ENCODE measurements around the gene TSKU. TPM values are rescaled to one million over a fixed set of nuclear protein-coding genes. Genes with fewer than 3 reads are reported as not detected.

Gene TSKU
- polyA plus RNA-seq, 6 donors from 2014 or later = not detected

DNA sequence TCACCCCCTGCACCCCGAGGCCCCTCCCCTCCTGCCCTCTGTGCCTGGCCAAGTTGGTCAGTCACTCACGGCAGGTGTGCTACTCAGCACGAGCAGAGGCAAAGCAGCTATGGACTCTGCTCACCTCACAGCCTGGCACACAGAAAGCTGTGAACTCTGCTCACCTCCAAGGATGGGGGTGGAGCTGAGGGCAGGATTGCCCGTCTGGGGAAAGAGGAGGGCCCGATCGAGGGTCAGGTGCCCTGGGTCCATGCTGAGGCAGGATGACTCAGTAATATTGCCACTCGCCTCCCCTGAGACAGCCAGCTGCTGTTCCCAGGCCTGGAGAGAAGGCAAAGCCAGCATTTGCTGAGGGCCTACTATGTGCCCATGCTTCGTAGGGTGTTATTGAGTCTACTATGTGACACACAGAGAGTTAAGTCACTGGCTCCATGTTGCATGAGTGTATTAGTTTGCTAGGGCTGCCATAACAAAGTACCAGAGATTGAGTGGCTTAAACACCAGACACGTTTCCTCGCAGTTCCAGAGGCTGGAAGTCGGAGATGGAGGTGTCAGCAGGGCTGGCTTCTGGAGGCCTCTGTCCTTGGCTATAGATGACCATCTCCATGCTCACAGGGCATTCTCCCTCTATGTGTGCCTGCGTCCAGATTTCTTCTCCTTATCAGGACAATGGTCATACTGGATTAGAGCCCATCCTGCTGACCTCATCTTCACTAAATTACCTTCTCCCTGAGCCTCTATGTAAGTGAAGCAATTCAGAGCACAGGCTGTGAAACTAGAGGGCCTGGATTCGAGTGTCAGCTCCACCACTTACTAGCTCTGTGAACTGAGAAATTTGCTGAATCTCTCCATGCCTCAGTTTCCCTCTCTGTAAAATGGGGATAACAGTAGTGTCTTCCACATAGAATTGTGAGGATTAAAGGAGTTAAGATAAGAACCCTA lies 13.2 kb upstream of the TSKU start:
- ATAC-seq (ENCODE audit: low read depth in 2 of 2) (no peak), DNase-seq (no peak)
- peaks cover 2 to 8% (median 7%) of the 10 kb centered on the region in 7 donors for H3K9me3 Mint-ChIP-seq
- H3K4me1 Mint-ChIP-seq = peaks cover 3 to 5% (median 4%) of the 10 kb centered on the region in 3 donors
- peaks cover 0 to 7% of the 10 kb centered on the region in 2 donors for H3K36me3 Mint-ChIP-seq
- peaks cover 24 to 54% (median 40%) of the 10 kb centered on the region in 3 donors for H3K27me3 Mint-ChIP-seq
- no peak overlapping the region for H3K27ac Mint-ChIP-seq
- H3K4me3 Mint-ChIP-seq = no peak overlapping the region

DNA sequence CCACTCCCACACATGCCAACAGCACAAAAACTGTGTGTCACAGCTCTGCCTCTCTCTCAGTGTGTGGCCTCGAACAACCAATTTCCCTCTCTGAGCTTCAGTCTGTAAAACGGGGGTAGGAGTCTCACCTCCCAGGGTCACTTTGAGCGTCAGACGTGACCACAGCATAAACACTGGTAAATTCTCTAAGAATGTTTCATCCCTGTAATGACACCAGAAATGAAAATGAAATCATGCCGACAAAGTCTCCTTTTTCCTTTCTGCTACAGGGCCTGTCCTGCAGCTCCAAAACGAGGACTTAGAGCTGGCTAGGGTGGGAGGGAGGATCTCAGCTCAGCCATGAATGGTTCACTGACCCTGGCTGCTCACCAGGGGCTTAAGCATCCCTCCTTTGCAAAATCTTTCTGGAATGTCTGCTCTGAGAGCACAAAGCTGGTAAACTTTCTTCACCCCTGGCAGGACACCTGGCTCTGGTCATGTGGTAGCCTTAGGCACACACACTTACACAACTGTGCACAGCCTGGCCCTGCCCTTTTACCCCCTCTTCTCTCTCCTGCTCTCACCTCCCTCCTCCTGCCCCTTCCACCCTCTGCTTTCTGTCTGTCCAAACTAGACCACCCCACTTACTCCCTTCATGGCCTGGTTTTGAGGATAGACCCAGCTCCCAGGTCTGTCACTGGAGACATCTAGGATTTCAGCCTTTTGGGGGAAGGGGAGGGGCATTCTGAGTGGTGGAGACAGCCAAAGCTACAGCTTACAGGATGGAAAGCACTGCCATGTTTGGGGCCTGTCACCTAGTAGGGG lies 12.3 kb upstream of the TSKU start:
- H3K4me3 Mint-ChIP-seq = no peak overlapping the region
- H3K9me3 Mint-ChIP-seq = peaks cover 2 to 18% (median 14%) of the 10 kb centered on the region in 7 donors
- H3K4me1 Mint-ChIP-seq = peaks cover 3 to 5% (median 4%) of the 10 kb centered on the region in 3 donors
- H3K36me3 Mint-ChIP-seq = peaks cover 0 to 7% of the 10 kb centered on the region in 2 donors
- ATAC-seq (ENCODE audit: low read depth in 2 of 2) (no peak), DNase-seq (no peak)
- H3K27me3 Mint-ChIP-seq = peaks cover 24 to 46% (median 33%) of the 10 kb centered on the region in 3 donors
- H3K27ac Mint-ChIP-seq = peak overlapping the region in 1 of 6 donors; percentile 65

DNA sequence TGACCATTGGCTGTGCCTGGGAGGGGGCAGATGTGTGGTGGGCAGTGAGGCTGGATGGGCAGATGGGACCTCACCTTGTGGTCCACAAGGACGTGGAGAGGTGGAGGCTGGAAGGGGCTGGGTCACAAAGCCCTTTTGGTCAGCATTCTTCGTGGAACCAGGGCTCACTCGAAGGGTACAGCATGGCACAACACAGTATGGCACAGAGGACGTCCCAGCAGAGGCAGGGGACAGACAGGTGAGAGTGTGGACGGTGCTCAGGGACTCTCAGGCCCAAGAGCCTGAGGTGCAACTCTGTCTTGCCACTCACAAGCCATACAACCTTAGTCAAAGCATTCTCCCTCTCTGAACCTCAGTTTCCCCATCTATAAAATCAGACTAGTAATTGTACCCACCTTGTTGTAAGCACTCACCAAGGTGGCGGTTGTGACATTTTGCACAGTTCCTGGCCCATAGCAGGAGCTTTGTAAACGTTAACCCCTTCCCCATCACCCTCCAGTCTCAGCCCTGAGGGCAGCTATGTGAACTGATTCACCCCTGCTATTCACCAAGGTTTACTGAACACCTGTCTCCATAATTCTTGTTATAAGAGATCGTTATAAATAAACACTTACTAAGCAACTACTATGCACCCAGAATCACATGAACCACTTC lies 11.6 kb upstream of the TSKU start:
- no peak for DNase-seq
- peaks cover 0 to 9% of the 10 kb centered on the region in 2 donors for H3K36me3 Mint-ChIP-seq
- no peak overlapping the region for H3K4me3 Mint-ChIP-seq
- H3K27me3 Mint-ChIP-seq = peaks cover 22 to 38% (median 32%) of the 10 kb centered on the region in 3 donors
- peak overlapping the region in 1 of 6 donors; percentile 65 for H3K27ac Mint-ChIP-seq
- peaks cover 2 to 25% (median 22%) of the 10 kb centered on the region in 7 donors for H3K9me3 Mint-ChIP-seq
- no peak for ATAC-seq (ENCODE audit: low read depth in 2 of 2)
- peaks cover 3 to 5% (median 4%) of the 10 kb centered on the region in 3 donors for H3K4me1 Mint-ChIP-seq

DNA sequence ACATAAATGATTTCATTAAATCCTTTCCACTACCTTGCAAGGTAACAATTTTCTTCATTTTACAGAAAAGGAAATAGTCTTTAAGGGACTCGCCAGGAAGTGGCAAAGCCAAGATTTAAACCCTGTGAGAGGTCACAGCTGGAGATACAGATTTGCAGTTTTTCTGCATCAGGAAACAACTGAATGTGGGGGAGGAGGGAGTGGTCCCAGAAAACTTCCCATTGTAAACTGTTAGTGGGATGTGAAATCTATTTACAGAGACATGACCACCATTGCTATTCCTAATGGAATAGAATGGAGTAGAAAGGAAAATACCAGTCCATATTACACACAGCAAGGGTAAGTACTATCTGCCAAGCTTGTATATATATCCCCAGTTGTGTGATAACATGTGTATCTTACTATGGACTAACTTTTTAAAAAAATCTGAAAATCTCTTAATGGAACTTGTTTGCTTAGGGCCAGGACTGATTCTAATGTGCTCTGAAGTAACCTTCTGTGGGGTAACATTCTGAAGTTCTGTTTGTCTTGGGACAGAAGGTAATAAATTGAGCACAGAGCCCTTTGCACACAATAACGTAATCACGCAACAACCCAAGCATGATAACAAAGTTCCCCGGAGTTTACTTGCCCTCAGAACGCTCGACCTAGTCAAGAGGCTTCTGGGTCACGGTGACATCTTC lies 10.9 kb upstream of the TSKU start:
- Mint-ChIP-seq H3K27ac (no peak overlapping the region), H3K27me3 (peaks cover 18 to 32% (median 29%) of the 10 kb centered on the region in 3 donors), H3K36me3 (peaks cover 0 to 16% of the 10 kb centered on the region in 2 donors), H3K4me1 (peaks cover 3 to 5% (median 4%) of the 10 kb centered on the region in 3 donors), H3K4me3 (peak overlapping the region in 1 of 8 donors; percentile 42), H3K9me3 (peaks cover 7 to 32% (median 28%) of the 10 kb centered on the region in 7 donors)
- no peak for DNase-seq
- ATAC-seq (ENCODE audit: low read depth in 2 of 2) = no peak

DNA sequence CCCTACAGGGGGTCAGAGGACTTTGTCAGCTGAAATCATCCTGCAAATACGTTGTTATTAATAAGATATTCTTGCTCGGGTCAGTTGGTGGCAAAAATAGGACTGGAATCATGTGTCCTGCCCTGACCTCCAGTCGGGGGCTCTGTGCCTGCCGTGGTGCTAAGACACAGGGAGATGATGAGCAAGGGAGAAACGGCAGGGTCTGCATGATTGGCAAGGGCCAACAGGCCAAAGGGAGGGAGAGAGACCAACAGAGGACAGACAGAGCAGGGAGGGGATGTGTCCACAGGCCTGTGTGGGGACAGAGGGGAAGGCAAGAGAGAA lies 10.4 kb upstream of the TSKU start:
- Mint-ChIP-seq H3K9me3 (peaks cover 11 to 37% (median 32%) of the 10 kb centered on the region in 7 donors), H3K27ac (no peak overlapping the region), H3K4me1 (peaks cover 3 to 5% (median 4%) of the 10 kb centered on the region in 3 donors), H3K4me3 (peak overlapping the region in 1 of 8 donors; percentile 42), H3K36me3 (peaks cover 0 to 18% of the 10 kb centered on the region in 2 donors), H3K27me3 (peaks cover 21 to 32% (median 32%) of the 10 kb centered on the region in 3 donors)
- DNase-seq (no peak), ATAC-seq (ENCODE audit: low read depth in 2 of 2) (no peak)

DNA sequence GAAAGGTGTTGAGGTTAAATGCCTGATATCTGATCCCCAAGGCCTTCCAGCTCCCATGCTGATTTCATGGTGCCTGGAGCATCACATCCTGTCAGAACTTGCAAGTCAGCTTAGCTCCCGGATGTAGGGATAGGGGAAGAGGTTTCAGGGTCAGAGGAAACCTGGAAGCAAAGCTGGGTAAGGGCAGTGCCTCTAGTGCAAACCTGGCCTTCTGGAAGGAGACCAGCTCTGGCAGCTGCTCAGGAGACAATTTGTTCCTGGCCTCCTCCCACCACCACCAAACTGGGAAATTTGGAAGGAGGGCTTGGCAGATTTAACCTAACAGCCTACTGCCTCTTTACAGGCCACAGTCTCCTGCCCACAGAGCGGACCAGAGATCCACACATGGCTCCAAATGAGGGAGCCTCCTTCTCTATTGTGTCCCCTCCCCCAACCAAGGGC lies 9.2 kb upstream of the TSKU start:
- Mint-ChIP-seq H3K27ac (no peak overlapping the region), H3K9me3 (peaks cover 16 to 48% (median 44%) of the 10 kb centered on the region in 7 donors), H3K27me3 (peaks cover 24 to 40% (median 35%) of the 10 kb centered on the region in 3 donors), H3K36me3 (peaks cover 11 to 28% of the 10 kb centered on the region in 2 donors), H3K4me3 (no peak overlapping the region), H3K4me1 (no peaks in the 10 kb centered on the region)
- DNase-seq = no peak
- ATAC-seq (ENCODE audit: low read depth in 2 of 2) = no peak

DNA sequence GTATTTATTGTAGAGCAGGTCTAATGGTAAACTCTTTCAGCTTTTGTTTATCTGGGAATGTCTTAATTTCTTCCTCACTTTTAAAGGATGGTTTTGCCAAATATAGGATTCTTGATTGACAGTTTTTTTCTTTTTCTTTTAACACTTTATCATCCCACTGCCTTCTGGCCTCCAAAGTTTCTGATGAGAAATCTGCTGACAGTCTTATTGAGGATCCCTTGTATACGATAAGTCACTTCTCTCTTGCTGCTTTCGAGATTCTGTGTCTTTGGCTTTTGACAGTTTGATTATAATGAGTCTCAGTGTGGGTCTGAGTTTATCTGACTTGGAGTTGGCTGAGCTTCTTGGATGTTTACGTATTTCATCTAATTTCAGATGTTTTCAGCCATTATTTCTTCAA lies 6.7 kb upstream of the TSKU start:
- H3K27ac Mint-ChIP-seq = no peak overlapping the region
- no peaks in the 10 kb centered on the region for H3K4me1 Mint-ChIP-seq
- ATAC-seq (ENCODE audit: low read depth in 2 of 2) (no peak), DNase-seq (no peak)
- peaks cover 16 to 52% (median 44%) of the 10 kb centered on the region in 7 donors for H3K9me3 Mint-ChIP-seq
- H3K4me3 Mint-ChIP-seq = no peak overlapping the region
- peaks cover 46 to 53% (median 49%) of the 10 kb centered on the region in 3 donors for H3K27me3 Mint-ChIP-seq
- peaks cover 11 to 29% of the 10 kb centered on the region in 2 donors for H3K36me3 Mint-ChIP-seq

DNA sequence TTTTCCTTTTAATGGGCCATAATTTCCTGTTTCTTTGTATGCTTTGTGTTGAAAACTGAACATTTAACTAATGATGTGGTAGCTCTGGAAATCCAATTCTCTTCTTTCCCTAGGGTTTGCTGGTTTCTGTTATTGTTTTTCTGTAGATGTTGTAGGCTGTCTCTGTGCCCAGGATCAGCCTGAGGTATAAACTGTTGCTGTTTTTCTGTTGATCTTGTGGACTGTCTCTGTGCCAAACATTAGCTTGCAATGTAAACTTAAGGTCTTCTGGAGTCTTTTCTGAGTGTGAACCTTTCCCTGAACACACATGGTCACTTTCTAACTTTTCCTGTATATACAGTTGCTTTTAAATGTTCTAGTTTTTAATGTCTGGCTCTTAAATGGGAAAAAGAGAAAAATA lies 5.9 kb upstream of the TSKU start:
- H3K4me1 Mint-ChIP-seq = no peaks in the 10 kb centered on the region
- no peak overlapping the region for H3K27ac Mint-ChIP-seq
- DNase-seq (no peak), ATAC-seq (ENCODE audit: low read depth in 2 of 2) (no peak)
- peaks cover 11 to 29% of the 10 kb centered on the region in 2 donors for H3K36me3 Mint-ChIP-seq
- H3K27me3 Mint-ChIP-seq = peaks cover 48 to 57% (median 56%) of the 10 kb centered on the region in 3 donors
- peaks cover 16 to 52% (median 44%) of the 10 kb centered on the region in 7 donors for H3K9me3 Mint-ChIP-seq
- no peak overlapping the region for H3K4me3 Mint-ChIP-seq

DNA sequence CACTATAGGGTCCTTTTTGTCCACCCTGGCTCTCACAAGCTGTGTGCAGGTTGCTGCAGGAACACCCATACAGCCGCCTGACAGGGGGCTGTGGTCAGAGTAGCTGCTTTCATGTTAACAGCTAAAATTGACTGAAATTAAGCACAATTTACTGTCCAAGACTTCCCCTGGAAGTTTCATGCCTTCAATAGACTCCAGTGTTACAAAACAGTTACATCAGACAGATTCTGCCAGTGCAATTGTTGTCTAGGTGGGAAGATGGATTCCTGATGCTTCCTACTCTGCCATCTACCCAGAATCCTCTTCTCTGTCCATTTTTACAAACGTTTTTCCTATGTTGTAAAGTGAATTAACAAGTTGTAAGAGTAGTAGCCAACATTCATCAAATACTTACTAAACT lies 5.3 kb upstream of the TSKU start:
- Mint-ChIP-seq H3K36me3 (peaks cover 11 to 35% of the 10 kb centered on the region in 2 donors), H3K9me3 (peaks cover 16 to 52% (median 44%) of the 10 kb centered on the region in 7 donors), H3K4me1 (peaks cover 5% of the 10 kb centered on the region in 3 donors), H3K27me3 (peaks cover 54 to 62% (median 57%) of the 10 kb centered on the region in 3 donors), H3K4me3 (no peak overlapping the region), H3K27ac (no peak overlapping the region)
- DNase-seq = no peak
- ATAC-seq (ENCODE audit: low read depth in 2 of 2) = no peak

DNA sequence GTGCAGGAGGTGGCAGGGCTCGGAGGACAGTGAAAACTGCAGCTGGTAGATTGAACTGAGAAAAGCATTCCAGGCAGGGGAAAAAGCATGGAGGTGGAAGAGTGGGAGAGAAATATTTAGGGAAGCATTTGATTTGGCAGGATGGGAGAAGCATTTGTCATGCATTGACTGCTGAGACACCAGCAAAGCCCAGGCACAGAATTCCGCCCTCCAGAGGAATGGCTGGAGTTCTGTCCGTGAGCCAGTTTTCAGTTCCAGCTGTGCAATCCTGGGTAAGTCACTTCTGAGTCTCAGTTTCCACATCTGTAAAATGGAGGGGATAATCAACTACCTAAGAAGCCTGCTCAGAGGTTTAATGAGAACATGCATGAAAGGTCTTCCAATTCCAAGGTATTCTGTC lies 4.3 kb upstream of the TSKU start:
- Mint-ChIP-seq H3K4me1 (peaks cover 6 to 7% (median 6%) of the 10 kb centered on the region in 3 donors), H3K36me3 (peaks cover 11 to 37% of the 10 kb centered on the region in 2 donors), H3K9me3 (peaks cover 16 to 52% (median 44%) of the 10 kb centered on the region in 7 donors), H3K27ac (no peak overlapping the region), H3K27me3 (peaks cover 48 to 64% (median 50%) of the 10 kb centered on the region in 3 donors), H3K4me3 (no peak overlapping the region)
- ATAC-seq (ENCODE audit: low read depth in 2 of 2) = no peak
- no peak for DNase-seq

DNA sequence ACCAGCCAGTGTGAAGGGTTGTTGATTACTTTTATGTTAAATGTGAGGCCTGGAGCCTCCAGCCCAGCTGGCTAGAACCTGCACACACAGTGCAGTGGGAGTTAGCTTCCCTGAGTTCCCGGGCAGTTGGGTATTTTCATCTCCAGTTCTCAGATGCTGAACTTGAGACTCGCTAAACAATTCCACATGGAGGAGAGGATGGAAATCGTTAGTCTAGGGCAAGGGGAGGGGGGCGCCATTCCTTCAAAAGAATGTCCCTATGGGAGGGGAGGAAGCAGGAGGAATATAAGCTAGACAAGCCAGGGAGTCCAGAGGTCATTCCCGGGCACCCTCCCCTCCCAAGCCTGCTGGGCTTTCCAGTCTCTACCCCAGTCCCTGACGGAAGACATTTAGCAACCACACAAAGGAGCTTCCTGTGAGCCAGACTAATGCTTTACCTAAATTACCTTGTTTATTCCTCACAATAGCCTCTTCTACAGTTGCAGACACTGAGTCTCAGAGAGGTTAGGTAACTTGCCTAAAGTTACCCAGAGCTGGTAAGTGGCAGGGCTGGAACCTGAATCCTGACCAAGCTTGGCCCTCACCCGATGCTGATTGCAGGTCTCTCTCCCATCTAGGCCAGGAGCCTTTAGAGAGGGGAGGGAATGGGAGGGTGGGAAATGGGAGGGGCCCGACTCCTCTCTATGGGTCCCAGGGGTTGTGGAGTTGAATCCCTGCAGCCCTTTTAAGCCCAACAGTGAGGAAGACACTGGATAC lies 1.9 kb upstream of the TSKU start:
- ATAC-seq (ENCODE audit: low read depth in 2 of 2) (no peak), DNase-seq (no peak)
- peaks cover 59 to 77% (median 61%) of the 10 kb centered on the region in 3 donors for H3K27me3 Mint-ChIP-seq
- peak overlapping the region in 1 of 6 donors; percentile 32 for H3K27ac Mint-ChIP-seq
- peaks cover 6 to 9% (median 7%) of the 10 kb centered on the region in 3 donors for H3K4me1 Mint-ChIP-seq
- peaks cover 15 to 30% (median 25%) of the 10 kb centered on the region in 7 donors for H3K9me3 Mint-ChIP-seq
- peaks cover 15 to 30% of the 10 kb centered on the region in 2 donors for H3K36me3 Mint-ChIP-seq
- peak overlapping the region in 3 of 8 donors; percentile 5 to 63 (median 18) for H3K4me3 Mint-ChIP-seq

Measured in naive B cell (primary cell).